Muscle of leg (tissue), 11 donors: ENCODE measurements around the gene NDUFV2. TPM values are rescaled to one million over a fixed set of nuclear protein-coding genes. Genes with fewer than 3 reads are reported as not detected.

Experiments
- DNase-seq: peaks from one replicate; pipeline ENCODE4 v3.0.0; 2013
- H3K27ac ChIP-seq: one replicate; pipeline ENCODE4 v1.5.1; 2013; ENCODE audit warnings: mild to moderate bottlenecking, low read length, control low read depth
- H3K27me3 ChIP-seq: one replicate; pipeline ENCODE4 v1.6.1; 2013; ENCODE audit warnings: low read length; ENCODE audit not compliant: control insufficient read depth, insufficient read depth
- H3K36me3 ChIP-seq: one replicate; pipeline ENCODE4 v1.6.1; 2013; ENCODE audit warnings: low read length; ENCODE audit not compliant: control insufficient read depth, insufficient read depth
- H3K4me1 ChIP-seq: one replicate; pipeline ENCODE4 v1.6.1; 2013; ENCODE audit warnings: low read length; ENCODE audit not compliant: control insufficient read depth, insufficient read depth
- H3K4me3 ChIP-seq: one replicate; pipeline ENCODE4 v1.5.1; 2013; ENCODE audit warnings: low read length, control low read depth
- H3K9me3 ChIP-seq: replicated peaks from 2 replicates; pipeline ENCODE4 v1.6.1; 2013; ENCODE audit warnings: low read depth, low read length; ENCODE audit not compliant: control insufficient read depth
- WGBS: methylation state at CpG from one replicate; pipeline ENCODE4 v1.1.5; 2013; ENCODE audit warnings: missing lambda C conversion rate; ENCODE audit not compliant: insufficient coverage; 5-methylcytosine and 5-hydroxymethylcytosine counted together
- polyA plus RNA-seq, 8 donors: library from polyadenylated mRNA; unstranded; fragments of 120-200 nt; gene quantifications; one replicate each; pipeline versions ENCODE4 v1.2.1 to v1.2.3, GENCODE V29; 2013; ENCODE audit warnings: inconsistent platforms in 1 of 8, low replicate concordance in 1 of 8; ENCODE audit not compliant: insufficient read length in 8 of 8, insufficient read depth in 1 of 8
- total RNA-seq: library from RNA; stranded (reverse); fragments of 120-200 nt; gene quantifications from one replicate; pipeline ENCODE4 v1.2.4, GENCODE V29; 2013

NDUFV2 gene
- total and polyA plus RNA-seq, 9 donors = 68.5 to 155 (median 92.4) TPM

- H3K4me3 ChIP-seq = no peak overlapping the region
- no peak for DNase-seq
- WGBS = 80% methylated on average over 1 of the region's 2 CpGs
- H3K9me3 ChIP-seq = no peaks in the 10 kb centered on the region
- H3K27me3 ChIP-seq = no peaks in the 10 kb centered on the region
- H3K27ac ChIP-seq = no peak overlapping the region
- no peaks in the 10 kb centered on the region for H3K36me3 ChIP-seq
- peaks cover 2% of the 10 kb centered on the region for H3K4me1 ChIP-seq
Measured at GRCh38 chr18:9096685-9097084, 5.8 kb upstream of the NDUFV2 start.

DNA sequence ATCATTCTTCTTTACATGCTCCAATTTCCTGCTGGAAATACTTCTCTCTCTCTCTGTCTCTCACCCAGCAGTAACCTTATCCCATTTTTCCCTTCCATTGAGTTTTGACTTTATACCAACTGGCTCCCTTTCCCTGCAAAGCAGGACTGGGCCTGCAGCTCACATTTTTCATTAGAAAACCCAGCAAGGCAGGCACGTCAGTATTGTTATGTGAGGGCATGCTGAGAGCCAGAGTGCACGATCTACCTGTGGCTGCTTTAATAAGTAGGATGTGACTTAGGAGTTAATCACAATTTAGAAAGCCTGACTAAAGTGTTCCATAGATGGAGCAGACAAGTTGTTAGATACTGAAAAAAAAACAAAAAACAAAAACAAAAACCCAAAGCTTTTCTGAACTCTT is 5.2 kb upstream of the NDUFV2 start:
- Histone ChIP-seq H3K4me3 (no peak overlapping the region), H3K9me3 (no peaks in the 10 kb centered on the region), H3K4me1 (peaks cover 2% of the 10 kb centered on the region), H3K36me3 (no peaks in the 10 kb centered on the region), H3K27ac (no peak overlapping the region), H3K27me3 (no peaks in the 10 kb centered on the region)
- DNase-seq = no peak
- no CpG with 5 or more reads among the region's 2 CpGs for WGBS

- Histone ChIP-seq H3K9me3 (no peaks in the 10 kb centered on the region), H3K27me3 (no peaks in the 10 kb centered on the region), H3K27ac (no peak overlapping the region), H3K4me1 (peaks cover 6% of the 10 kb centered on the region), H3K4me3 (no peak overlapping the region), H3K36me3 (no peaks in the 10 kb centered on the region)
- DNase-seq = no peak
- no CpG with 5 or more reads among the region's 3 CpGs for WGBS
Measured at GRCh38 chr18:9100796-9101195, 1.7 kb upstream of the NDUFV2 start.

DNA sequence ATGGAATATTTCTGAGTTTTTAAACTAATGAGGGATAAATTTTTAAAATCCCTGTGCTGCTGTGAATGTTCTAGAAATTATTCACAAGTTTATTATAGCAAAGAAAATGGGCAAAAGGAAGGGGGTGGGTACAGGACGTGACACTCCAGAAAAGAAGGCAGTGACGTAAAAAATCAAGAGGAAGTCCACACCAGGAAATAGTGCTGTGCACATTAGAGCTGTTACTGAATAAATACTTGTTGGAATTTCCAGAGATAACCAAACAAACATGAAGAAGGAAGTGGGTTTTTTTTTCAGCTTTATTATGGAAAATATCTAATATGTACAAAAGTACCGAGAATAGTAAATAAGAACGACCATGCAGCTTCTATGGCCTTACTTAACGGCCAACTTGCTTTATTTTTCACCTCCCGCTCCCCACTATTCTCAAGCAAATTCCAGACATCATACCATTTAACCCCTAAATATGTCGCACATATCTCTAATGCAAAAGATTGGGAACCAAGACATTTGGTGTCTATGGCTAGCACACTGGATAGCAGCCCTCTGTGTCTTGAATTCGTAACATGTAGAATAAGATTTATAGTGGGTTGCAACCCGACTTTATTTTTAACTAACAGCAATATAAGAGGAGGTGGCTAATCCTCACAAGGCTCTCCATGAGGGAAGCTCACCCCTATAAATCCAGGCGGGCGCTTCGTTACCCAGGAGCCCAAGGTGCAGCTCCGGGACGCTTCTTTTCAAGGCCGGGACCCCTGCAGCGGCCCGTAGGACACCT is 580 bp upstream of the NDUFV2 start:
- Histone ChIP-seq H3K9me3 (no peaks in the 10 kb centered on the region), H3K27me3 (no peaks in the 10 kb centered on the region), H3K4me1 (peaks cover 13% of the 10 kb centered on the region), H3K27ac (peak overlapping the region; percentile 96), H3K36me3 (peaks cover 2% of the 10 kb centered on the region), H3K4me3 (peak overlapping the region; percentile 79)
- DNase-seq = peak; percentile 82
- 2% methylated on average over 7 of the region's 17 CpGs for WGBS

- no peaks in the 10 kb centered on the region for H3K27me3 ChIP-seq
- H3K4me3 ChIP-seq = peak overlapping the region; percentile 81
- peaks cover 13% of the 10 kb centered on the region for H3K4me1 ChIP-seq
- peak overlapping the region; percentile 97 for H3K27ac ChIP-seq
- peak; percentile 64 for DNase-seq
- WGBS = no CpG with 5 or more reads among the region's 4 CpGs
- H3K9me3 ChIP-seq = no peaks in the 10 kb centered on the region
- peaks cover 2% of the 10 kb centered on the region for H3K36me3 ChIP-seq
Measured at GRCh38 chr18:9103376-9103873, 926 bp downstream of the NDUFV2 start.

DNA sequence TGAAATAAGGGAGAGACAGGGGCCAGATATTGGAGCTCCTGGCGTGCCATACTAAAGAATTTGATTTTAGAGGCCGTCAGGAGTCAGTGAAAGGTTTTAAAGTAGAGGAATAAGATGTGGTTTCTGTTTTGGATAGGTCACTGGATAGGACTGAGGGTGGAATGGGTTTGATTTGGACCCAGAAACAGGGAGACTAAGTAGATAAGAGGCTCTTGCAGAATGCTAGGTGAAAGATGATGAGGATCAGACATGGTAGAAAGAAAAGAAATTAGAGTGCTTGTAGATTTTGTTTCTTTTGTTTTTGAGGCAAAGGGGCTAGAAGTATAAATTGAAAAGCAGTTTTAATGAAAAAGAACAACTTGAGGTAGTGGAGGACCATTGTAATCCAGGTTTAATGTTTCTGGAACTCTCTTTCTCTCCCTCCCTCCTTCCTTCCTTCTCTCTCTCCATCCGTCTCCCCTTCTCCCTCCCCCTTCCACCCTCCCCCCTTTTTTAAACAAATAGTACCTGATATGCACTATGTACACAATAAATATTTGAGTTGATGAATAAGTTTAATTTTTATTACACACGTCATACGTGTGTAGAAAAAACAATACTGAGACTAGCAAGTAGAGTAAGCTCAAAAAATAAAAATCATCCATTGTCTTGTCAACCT is 1.9 kb downstream of the NDUFV2 start:
- Histone ChIP-seq H3K27ac (peak overlapping the region; percentile 97), H3K27me3 (no peaks in the 10 kb centered on the region), H3K36me3 (peaks cover 2% of the 10 kb centered on the region), H3K9me3 (no peaks in the 10 kb centered on the region), H3K4me1 (peaks cover 15% of the 10 kb centered on the region), H3K4me3 (peak overlapping the region; percentile 81)
- 28% methylated on average over 2 of the region's 5 CpGs for WGBS
- DNase-seq = no peak

- H3K27ac ChIP-seq = no peak overlapping the region
- no CpG with 5 or more reads among the region's 3 CpGs for WGBS
- no peaks in the 10 kb centered on the region for H3K9me3 ChIP-seq
- H3K36me3 ChIP-seq = peaks cover 2% of the 10 kb centered on the region
- no peaks in the 10 kb centered on the region for H3K27me3 ChIP-seq
- H3K4me1 ChIP-seq = peaks cover 15% of the 10 kb centered on the region
- no peak overlapping the region for H3K4me3 ChIP-seq
- DNase-seq = no peak
Measured at GRCh38 chr18:9105420-9105819, 2.9 kb downstream of the NDUFV2 start.

GRCh38 chr18:9106094-9106493 is 3.6 kb downstream of the NDUFV2 start:
- no peak overlapping the region for H3K4me3 ChIP-seq
- no CpG with 5 or more reads among the region's 1 CpG for WGBS
- no peak overlapping the region for H3K27ac ChIP-seq
- H3K4me1 ChIP-seq = peaks cover 17% of the 10 kb centered on the region
- no peak for DNase-seq
- peaks cover 2% of the 10 kb centered on the region for H3K36me3 ChIP-seq
- H3K9me3 ChIP-seq = no peaks in the 10 kb centered on the region
- no peaks in the 10 kb centered on the region for H3K27me3 ChIP-seq

DNA sequence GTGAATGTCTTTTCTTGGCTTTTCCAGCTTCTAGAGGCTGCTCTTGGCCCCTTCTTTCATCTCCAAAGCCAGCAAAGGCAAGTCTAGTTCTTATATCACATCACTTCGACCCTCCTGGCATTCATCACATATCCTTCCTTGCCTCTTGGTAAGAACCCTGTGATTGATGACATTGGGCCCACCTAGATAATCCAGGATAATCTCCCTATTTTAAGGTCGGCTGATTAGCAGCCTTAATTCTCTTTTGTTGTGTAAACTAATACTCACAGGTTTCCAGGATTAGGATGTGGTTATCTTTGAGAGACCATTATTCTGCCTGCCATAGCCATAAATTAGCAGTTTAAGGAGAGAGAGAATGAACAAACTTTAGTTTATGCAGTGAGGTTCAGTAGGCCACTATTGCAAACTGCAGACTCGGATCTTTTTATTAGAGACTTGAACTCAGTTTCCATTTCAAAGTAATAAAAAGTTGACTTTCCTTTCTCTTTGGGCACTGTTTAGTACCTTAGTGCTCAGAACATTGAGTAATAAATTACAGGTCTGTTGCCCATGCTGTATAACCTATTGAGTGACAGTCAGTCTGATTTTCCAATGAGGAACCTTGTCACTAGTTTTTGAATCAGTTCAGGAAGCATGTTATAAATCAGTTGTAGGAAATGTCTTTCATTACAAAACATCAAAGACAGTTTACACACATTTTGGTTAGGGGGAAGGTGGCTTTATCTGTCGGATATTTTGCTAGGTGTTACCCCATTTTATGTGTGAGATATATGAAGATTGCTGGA is 4.5 kb downstream of the NDUFV2 start:
- H3K27me3 ChIP-seq = no peaks in the 10 kb centered on the region
- peaks cover 2% of the 10 kb centered on the region for H3K36me3 ChIP-seq
- no CpG with 5 or more reads among the region's 4 CpGs for WGBS
- peaks cover 15% of the 10 kb centered on the region for H3K4me1 ChIP-seq
- H3K9me3 ChIP-seq = no peaks in the 10 kb centered on the region
- no peak overlapping the region for H3K4me3 ChIP-seq
- no peak overlapping the region for H3K27ac ChIP-seq
- no peak for DNase-seq

GRCh38 chr18:9108911-9109310 is 6.4 kb downstream of the NDUFV2 start:
- no peak for DNase-seq
- 64% methylated on average over 1 of the region's 2 CpGs for WGBS
- H3K27ac ChIP-seq = peak overlapping the region; percentile 56

More at GRCh38 chr18:9108911-9109310, 6.4 kb downstream of the NDUFV2 start:
- Histone ChIP-seq H3K9me3 (no peaks in the 10 kb centered on the region), H3K4me1 (peaks cover 20% of the 10 kb centered on the region), H3K27me3 (no peaks in the 10 kb centered on the region), H3K4me3 (no peak overlapping the region), H3K36me3 (peaks cover 2% of the 10 kb centered on the region)
